ENCODE results near the gene DDX10.
"Not testable (repeated sequence)": the region's sequence is repeated elsewhere in the genome, so short reads cannot be mapped to it uniquely, and the experiment has no call there.

DDX10 gene

DNA sequence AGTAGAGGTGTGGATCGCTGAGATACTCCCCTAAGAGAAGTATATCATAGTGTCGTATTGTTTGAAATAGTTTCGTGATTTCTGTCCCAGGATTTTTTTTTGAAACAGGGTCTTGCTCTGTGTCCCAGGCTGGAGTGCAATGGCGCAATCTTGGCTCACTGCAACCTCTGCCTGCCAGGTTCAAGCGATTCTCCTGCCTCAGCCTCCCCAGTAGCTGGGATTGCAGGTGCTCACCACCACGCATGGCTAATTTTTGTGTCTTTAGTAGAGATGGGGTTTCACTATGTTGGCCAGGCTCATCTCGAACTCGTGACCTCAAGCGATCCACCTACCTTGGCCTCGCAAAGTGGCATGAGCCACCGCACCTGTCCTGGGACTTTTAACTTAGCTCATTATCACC is 159.1 kb downstream of the DDX10 start:
- not testable (repeated sequence) for DNase-seq, ATAC-seq

DNA sequence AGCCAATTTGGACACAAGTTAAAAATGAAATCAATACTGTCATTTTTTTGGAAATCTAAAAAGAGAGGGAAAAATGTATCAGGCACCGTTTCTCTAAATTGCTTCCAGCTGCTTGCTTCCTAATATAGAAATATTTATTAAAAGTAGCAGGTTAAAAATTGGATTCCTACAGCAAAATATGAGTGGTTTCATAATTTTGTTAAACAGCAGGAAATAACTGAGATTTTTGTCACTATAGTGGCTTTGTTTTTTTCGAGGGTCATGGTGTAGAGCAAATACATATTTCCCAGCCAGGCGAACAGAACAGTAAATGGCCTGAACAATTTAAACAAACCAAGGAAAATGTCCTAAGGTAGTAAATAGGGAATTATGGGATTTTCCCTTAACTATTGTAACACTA is 159.7 kb downstream of the DDX10 start:
- ATAC-seq (no peak), DNase-seq (no peak)

DNA sequence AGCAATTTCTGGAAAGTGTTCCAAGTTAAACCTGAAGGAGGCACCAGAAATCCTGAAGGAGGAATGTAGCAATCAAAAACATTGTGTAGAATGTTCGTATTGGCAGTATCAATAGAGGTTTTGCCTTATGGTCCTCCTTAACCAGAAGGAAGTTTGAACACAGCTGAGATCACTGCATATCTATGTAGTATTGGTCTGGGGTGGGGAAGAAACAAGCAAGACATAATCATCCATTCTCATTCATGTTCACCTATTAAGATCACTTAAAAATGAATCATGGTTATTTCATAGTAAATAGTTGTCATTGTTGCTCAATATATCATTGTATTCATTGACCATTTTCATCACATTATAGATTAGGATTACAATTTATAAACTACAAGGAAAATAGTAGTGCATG is 160.5 kb downstream of the DDX10 start:
- no peak for DNase-seq
- ATAC-seq = no peak

DNA sequence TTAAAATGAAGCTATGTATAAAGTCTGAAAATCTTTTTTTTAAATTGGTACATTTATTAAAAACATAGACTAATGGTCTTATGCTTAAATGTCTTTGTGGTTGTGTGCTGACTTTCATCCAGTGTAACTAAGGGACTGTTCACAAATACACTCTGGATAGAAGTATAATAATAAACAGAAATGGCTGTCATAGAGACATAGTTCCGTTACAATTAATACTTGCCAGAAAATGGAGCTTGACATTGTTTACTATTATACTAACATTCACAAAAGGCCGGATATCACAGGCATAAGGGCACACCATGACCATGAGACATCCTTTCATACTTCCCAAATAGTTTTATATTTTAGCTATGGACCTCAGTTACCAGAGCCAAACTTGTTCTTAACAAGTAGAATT is 161.3 kb downstream of the DDX10 start:
- no peak for DNase-seq
- ATAC-seq = no peak

DNA sequence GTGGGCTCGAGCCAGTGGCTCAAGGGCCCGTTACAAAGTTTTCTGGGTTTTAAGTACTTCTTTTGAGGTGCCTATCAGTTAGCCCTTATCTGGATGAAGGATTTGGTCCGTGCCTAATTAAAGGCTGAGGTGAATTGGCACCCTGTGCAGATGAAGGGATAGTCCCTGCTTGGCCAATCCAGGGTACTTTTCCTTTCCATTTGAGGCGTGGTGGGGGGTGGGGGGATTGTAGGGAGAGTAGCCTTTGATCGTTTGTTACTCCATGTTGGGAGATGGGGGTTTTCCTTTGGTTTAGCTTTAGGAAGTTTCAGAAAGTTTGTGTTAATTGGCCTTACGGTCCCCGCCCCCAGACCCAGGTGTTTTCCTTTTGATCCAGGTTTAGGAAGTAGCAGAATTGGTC is 170.8 kb downstream of the DDX10 start:
- DNase-seq (no peak), ATAC-seq (no peak)

DNA sequence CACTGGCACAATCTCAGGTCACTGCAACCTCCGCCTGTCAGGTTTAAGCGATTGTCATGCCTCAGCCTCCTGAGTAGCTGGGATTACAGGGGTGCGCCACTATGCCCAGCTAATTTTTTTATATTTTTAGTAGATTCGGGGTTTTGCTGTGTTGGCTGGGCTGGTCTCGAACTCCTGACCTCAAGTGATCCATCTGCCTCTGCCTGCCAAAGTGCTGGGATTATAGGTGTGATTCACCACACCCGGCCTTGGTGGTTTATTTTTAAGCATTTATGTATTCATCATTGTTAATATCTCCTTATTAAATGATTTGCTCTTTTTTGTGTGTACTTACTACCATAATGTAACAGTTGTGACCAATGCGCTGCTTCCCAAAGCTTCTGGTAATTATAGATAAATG is 171.7 kb downstream of the DDX10 start:
- ATAC-seq = no peak

DNA sequence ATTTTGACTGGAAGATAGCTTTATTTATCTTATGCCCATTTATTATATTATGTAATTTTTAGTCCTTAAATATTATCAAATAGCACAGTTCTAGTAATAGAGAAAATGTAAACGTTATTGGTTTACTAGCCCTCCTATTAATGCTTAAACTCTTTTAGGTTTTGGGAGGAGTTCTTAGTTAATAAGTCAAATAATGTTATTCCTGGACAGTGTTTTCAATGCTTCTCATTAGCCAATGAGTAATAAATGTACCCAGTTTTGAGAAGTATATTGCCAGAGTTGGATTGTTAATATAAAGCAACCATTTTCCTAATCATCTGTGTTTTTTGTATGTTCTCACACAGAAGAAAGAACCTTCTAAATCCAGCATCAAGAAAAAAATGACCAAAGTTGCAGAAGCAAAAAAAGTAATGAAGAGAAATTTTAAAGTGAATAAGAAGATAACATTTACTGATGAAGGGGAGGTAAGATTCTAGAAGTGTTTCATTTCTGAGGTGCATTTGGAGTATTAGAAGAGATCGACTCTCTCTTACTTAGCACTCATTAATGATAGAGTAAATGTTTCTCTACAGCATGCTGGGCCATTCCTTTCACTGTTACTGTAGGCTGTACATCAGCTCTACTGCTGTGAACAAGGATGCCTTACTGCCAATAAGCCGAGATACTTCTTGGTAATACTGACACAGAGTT is 173.4 kb downstream of the DDX10 start:
- ATAC-seq (no peak), DNase-seq (no peak)

More for the DNA sequence above, 171.7 kb downstream of the DDX10 start:
- no peak for DNase-seq

DNA sequence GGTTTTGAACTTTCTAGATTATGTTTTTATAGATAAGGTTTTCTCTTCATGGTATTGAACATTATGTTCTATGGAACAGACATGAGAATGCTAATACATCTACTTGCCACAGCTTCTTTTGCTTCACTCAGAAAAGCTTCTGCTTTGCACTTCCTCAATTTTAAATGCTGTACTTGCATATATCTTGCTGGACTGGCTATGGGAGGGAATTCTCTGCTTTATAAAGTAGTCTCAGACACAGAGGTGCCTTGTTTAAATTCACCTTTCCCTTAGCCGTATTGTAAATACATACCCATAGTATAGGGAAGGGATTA is 173.9 kb downstream of the DDX10 start:
- no peak for ATAC-seq
- no peak for DNase-seq

DNA sequence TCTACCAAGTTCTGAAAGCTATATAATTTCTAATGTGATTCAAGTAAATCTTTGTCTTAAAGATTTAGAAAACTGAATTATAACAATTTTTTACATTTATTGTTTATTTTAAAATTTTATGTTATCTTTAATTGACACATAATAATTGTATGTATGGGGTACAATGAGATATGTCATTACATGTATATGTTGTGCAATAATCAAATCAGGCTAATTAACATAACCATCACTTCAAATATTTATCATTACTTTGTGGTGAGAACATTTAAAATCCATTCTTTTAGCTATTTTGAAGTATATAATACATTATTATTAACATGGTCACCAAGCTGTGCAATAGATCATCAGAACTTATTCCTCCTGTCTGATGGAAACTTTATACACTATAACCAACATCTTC is 181.1 kb downstream of the DDX10 start:
- no peak for DNase-seq
- ATAC-seq = no peak

DNA sequence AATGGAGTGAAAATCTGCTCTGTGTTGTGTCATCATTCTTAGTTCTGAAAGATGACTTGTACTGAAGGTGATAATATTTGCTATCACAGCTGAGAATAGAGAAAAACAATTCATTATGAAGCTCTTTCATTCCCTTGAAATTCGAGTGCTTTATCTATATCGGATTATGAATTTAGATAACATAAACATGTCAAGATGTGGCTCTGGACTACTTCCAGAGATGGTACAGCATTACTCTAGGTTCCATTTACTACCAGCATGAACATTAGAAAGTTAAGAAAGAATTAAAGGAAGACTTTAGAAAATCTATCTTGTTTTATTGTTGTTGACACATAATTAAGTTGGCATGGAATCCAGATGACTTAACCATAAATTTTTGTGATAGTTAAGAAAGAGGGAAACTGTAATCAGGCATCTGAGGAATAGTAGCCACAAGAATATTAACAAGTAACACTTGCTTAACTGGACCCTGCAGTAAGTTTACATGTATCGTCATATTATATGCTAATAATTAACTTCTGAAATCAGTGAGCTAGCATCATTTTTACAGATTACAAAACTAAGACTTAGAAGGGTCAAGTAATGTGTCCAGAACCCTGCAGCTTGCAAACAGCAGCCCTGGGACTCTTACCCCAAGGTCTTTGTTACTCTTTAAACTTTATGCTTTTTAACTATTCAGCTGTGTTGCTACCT is 182.6 kb downstream of the DDX10 start:
- no peak for DNase-seq
- ATAC-seq = no peak

DNA sequence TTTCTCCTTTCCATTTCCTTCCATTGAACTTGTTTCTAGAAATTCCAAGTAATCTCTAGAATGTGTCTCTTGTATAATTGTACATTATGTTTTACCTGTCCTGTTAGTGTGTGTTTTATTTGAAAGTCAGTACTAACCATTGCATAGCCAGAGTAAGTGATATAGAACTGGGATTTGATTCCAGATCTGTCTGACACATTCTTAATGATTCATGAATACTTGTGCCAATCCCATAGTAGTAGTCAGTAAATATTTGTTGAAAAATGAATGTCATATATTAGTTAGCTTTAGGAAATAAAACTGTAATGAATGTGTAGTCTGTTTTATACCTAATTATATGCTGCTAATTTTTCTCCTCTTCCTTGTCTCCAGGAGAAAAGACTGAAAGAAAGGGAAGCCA is 186.9 kb downstream of the DDX10 start:
- ATAC-seq = no peak
- no peak for DNase-seq

DNA sequence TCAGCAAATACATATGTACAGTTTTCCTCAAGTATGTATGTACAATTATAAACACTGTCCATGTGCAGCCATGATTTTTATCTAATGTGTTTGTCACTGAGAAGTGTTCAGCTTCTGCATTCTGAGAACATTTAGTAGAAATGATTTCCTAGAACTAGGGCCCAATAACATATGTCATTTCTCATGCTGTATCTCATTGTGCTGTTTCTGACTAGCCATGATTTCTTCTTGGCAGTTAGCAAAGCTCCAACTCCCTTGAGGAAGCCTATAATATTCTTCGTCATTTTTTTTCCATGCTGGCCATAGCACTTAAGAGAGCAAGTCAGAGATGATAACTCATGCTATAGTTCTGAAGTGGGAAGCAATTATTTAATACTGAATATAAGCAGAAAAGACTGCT is 187.8 kb downstream of the DDX10 start:
- DNase-seq (no peak), ATAC-seq (no peak)

DNA sequence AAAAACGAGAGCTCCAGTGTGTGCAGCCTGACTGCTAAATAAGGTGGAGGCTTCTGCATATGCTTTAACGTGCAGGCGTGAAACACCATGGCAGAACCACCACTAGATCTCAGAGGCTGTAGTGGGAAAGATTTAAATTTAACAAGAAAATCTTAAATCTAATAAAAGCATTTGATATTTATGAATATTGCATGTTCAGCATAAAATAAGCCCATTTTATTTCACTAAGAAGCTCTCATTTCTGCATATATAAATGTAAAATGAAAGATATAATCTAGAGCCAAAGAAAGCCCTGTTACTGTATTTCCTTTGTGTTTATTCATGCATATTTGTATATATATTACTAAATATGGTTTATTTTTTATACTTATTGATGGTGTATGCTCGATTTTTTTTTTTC is 188.3 kb downstream of the DDX10 start:
- no peak for ATAC-seq
- no peak for DNase-seq

DNA sequence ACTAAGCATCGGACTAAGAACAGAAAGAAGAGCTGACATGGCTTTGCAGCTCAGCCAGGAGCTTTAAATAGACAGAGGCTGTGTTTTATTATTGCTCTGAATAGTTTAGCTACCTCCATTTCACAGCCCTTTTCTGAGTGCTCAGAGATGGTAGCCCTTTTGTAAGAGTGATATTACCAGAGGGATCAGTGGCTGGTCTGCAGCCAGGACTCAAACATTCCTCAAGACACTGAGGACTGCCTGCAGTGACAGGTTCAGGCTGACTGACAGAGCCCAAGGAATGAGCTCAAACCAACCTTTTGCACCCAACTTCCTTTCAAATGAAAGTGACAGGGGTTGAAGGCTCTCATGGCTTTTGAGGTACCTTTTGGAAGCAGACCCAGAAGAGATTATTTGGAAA is 189.0 kb downstream of the DDX10 start:
- ATAC-seq (peak; percentile 19), DNase-seq (no peak)

DNA sequence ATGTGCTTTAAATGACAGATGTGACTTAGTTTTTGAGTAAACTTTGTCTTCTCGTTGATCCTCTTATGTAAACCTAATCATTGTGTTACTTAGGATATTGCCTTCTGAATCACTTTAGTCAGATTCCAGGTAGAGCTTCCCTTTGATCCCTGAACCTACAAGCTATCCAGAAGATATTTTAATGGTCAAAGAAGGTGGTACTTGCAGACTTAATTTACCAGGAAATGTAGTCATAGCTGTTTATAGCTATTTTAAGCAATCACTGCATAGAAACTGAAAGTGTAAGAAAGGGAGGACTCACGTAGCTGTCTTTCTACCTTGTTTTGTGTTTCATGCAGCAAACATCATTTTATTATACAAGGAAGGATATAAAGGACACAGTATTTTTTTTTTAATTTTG is 189.5 kb downstream of the DDX10 start:
- ATAC-seq (peak; percentile 40), DNase-seq (no peak)

DNA sequence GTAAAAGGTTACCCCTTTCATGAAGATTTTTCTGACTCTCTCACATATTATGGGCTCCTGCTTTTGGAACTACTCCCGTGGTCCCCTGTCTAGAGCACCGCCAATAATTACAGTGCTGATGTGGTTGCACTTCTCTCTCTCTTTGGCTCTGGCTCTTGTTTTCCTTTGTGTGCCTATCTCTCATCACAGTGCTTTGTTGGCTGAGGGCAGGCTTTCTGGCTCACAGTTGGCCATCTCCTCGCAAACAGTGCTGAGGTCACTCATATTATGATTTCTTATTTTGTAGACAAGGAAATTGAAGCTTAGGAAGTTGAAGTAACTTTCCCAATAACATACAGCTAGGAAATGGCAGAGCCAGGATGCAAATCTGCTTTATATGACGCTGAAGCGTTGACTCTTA is 192.5 kb downstream of the DDX10 start:
- ATAC-seq = no peak
- no peak for DNase-seq

DNA sequence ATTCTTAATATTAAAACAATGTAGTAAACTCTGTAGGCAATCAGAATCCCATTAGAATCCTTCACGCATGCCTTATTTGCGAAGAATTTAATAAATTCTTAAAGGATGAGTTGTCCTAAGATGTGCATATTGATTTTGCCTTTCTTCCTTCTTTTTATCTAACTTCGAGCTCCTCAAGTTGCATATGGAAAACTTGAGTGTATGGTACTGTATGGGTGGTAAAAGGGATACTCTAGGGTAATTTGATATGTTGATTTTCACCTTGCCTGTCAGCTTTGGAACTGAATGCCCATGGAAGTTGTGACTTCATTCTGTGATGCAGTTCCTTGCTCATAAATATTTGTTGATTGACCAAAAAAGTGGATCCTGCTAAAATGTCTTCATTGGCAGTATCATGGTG is 193.8 kb downstream of the DDX10 start:
- ATAC-seq (no peak), DNase-seq (no peak)

DNA sequence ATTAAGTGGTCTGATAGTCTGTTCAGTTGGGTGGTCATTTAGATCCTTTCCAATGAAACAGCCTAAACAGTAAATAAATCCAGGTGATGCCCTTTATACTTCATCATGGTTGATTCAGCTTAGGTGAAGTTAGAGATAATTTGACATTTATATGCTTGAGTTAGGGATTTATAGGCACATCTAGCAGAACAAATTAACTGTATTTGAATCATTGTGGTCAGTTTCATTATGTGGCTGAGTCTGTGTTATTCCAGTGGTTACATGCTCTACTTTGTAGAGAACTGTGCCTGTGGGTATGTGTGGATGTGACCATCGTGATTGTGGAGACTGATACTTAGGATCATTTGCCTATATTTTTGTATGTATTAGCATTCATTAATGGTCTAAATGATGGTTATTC is 194.6 kb downstream of the DDX10 start:
- no peak for DNase-seq

DNA sequence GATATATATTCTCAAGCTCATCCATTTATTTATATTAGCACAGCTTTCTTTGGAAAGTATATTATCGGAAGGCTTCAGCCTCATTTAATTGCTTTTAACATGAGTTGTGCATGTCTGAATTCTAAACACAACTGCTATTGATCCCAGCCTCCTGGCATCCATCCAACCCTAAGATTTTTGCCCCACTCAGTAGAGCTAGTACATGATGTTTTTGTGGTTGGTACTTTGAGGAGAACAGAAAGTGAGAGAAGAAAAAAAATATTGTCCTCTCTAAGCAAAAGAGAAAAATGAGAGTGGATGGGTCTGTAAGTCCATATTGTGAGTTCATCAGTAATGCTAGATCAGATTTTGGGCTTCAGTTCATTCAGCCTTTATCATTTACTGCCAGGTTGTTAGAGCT is 198.7 kb downstream of the DDX10 start:
- ATAC-seq = no peak
- DNase-seq = no peak

More for the DNA sequence above, 194.6 kb downstream of the DDX10 start:
- no peak for ATAC-seq

DNA sequence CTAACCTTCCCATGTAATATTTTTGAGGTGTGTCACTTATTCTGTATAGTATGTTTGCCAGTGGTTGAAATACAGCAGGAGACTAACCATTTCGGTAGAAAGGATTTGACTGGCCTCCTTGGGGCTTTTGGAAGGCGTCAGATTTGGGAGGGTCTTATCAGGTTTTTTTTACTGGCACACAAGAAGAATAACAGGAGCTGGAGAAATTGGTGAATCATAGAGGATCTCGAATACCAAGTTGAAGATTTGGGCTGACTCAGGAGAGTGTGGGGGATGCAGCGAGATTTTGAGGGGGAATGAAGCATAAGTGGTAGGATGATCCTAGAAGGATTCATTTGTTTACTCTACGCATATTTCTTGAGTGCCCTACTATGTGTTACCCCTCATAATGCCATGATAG is 200.5 kb downstream of the DDX10 start:
- no peak for ATAC-seq
- no peak for DNase-seq

DNA sequence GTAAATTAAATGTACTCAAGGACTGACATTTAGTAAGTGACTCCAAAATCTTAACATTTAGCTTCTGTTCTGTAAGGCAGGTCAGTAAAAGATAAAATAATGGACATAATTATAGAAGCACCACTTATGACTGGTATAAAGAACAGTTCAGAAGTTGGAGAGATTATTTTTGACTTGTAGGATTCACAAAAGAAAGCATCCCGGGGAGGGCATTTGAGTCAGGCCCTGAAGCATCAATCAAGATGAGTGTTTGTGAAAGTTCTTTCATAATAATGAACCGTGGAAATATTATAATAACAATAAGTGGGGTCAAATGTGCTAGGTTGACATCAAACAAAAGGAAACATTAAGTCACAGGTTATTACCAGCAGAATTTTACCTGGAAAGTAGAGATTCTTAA is 201.9 kb downstream of the DDX10 start:
- no peak for ATAC-seq

DNA sequence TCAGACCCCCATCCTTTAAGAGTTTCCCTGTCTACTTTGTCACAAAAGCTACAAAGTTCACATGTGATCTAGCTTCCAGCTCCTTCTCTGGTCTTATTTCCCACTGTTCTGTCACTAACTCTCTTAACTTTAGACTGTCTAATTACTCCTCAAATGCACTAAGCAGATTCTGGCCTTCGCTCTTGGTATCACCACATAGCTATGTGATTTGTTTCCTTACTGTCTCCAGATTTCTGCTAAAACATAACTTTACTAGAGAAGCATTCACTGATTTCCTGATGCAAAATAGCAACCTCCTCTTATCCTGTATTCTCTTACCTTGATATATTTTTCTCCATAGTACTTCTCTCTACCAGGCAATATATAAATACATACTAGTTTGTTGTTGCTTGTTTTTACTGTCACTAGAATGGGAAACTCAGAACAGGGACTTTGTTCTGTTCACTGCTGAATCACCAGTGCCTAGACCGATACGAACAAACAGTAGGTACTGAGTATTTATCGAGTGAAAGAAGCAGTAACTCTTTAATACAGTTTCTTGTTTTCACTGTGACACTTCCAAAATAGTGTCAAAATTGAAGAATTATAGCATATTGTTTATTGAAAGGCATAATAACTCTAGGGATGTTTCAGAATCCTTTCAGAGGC is 205.6 kb downstream of the DDX10 start:
- ATAC-seq = no peak
- DNase-seq = no peak

More for the DNA sequence above, 201.9 kb downstream of the DDX10 start:
- DNase-seq = no peak

DNA sequence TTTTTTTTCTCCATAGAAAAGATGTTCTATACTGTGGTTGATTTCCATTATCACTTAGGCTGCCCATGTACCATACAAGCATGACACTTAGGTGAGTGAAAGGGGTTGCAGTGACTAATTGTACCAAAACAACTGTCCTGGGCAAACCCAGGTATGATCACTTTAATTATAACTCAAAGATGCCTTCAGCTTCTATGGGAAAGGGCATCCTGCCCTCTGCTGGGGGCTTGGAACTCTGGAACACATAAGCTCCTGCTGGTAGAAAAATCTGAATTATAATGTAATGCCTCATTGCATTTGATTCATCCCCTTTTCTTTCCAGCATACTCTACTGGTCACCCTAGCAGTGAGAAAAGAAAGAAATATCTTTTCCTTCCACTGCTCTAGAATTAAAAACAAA is 206.3 kb downstream of the DDX10 start:
- no peak for ATAC-seq
- DNase-seq = peak; percentile 17

DNA sequence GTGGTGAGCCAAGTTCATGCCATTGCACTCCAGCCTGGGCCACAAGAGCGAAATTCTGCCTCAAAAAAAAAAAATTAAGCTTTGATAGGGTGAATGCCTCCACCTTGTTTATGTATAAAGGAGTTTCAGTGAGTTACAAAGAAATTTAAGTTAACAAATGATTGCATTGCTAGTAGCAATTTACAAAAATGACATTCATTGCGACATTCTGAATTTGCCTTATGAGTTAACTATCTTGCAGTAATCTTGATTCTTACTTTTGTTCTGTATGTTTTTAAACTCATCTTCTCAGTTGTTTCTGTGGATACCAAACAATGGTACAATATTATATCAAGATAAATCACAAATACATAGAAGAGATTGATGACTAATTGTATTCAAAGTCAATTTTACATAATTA is 207.0 kb downstream of the DDX10 start:
- DNase-seq (no peak), ATAC-seq (no peak)

All from stimulated activated naive CD8-positive, alpha-beta T cell treated with anti-CD3 and anti-CD28 coated beads, Interleukin-15, Interleukin-2, amounts not matched to agents 100 U/mL and 50 U/mL, for 24 hours (primary cell).